HCEC 1CT (cell line): ENCODE results near the gene SSBP2.

Experiments
- DNase-seq: peaks from one replicate; pipeline ENCODE4 v3.0.0-alpha.2; 2017

Gene SSBP2

DNA sequence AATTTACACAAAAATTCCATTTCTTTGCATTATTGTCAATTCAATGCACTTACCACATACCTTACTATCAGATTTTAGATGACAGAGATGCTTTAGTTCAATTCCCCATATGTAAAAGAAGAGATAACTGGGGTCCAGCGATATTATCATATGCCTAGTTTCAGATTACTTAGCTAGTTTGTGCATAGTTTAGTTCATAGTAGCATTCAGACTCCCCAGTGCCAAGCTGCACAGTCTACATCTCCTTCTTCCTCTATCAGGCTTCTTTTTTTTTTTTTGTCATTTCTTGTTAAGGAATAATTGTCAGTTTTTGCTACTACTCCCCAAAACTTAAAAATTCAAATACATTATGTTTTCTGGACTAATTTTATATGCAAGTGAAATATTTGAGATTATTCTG is 175.0 kb downstream of the SSBP2 start:
- DNase-seq = no peak

- DNase-seq = no peak
Measured at GRCh38 chr5:81572201-81572600, 178.7 kb downstream of the SSBP2 start.

DNA sequence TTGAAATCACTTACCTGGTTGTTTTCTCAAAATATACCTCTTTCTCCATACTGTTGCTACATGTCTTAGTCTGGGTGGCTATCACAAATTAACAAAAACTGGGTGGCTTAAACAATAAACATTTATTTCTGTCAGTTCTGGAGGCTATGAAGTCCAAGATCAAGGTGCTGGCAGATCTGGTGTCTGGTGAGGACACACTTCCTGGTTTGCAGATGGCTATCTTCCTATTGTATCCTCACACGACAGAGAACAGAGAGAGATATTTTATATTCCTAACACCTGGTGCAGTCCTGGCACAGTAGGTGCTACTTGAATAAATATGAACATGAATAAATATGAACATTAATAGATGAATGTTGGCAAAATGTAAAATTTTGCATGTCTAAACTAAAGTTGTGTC is 192.7 kb downstream of the SSBP2 start:
- no peak for DNase-seq

DNA sequence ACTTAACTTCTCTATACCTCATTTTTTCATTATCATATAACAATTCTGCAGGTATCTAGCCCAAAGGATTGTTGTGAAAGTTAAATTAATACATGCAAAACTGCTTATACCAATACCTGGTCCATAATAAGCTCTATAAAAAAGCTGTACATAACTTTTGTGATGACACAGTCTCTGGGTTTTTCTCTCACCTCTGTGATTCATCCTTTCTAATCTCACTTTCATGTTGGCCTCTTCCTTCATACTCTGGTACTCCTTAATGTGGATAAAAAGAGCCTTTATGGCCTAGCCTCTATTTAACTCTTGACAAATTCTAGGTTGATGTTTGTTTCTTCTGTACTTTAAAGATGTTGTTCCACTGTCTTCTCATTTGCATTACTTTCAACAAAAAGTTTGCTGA is 194.1 kb downstream of the SSBP2 start:
- DNase-seq = no peak

DNA sequence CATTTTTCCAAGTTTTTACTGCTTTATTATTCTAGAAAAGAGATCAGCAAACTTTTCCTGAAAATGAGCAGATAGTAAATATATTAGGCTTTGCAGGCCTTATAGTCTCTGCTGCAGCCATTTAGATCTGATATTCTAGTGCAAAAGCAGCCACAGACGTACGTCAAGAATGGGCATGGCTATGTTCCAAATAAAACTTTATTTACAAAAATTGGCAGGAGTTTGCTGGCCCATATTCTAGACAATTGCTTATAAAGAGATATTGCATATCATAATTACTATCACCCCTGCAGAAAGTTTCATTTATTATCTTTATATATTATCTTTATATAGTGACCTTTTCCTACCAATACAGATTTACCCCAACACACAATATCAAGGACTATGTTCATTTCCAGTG is 195.0 kb downstream of the SSBP2 start:
- DNase-seq = no peak

DNA sequence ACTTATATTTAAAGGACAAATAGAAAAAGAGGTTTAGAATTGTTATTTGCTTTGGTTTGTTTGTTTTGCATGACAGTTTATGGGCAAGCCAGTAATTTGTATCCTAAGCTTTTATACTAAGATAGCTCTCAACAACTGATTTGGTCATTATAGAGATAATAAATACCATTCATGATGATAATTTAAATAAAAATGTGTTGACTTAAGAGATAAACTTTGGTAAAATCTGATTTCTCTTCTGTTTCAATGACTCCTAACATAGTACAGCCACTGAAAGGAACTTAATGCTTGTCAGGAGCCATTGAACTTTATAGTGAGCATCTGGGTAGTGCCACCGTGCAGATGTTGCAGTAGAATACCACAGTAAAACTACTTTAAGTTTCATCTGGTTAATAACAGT is 196.2 kb downstream of the SSBP2 start:
- no peak for DNase-seq

- no peak for DNase-seq
Measured at GRCh38 chr5:81553567-81554212, 197.2 kb downstream of the SSBP2 start.

- DNase-seq = no peak
Measured at GRCh38 chr5:81552852-81553566, 197.9 kb downstream of the SSBP2 start.

DNA sequence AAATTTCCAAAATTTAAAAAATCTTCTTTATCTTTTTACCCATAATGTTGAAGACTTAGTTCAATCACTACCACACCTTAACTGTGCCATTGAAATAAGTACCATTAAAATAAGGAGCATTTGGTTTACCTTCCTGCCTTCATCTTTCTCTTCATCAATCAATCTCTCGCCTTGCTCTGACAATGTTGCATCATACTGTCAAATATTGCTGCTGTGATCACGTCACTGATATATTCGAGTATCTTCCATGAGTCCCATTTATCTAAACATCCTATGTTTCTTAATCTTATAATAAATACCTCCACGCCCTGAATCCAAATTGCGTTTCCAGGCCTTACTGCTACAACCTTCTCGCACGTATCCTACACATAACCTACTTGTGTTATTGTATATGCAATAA is 201.8 kb downstream of the SSBP2 start:
- DNase-seq = no peak

DNA sequence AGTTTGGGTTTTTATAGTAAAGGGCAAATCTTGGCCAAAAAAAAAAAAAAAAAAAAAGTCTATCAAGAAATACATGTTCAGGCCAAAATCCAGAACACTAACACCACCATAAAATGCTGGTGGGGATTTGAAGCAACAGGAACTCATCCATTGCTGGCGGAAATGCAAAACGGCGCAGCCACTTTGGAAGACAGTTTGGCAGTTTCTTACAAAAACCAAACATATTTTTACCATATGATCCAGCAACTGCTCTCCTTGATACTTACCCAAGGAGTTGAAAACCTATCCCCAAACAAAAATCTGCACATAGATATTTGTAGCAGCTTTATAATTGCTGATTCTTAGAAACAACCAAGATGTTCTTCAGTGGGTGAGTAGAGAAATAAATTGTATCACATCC is 203.9 kb downstream of the SSBP2 start:
- no peak for DNase-seq

- no peak for DNase-seq
Measured at GRCh38 chr5:81545911-81546310, 205.0 kb downstream of the SSBP2 start.

- DNase-seq = no peak
Measured at GRCh38 chr5:81544351-81545018, 206.4 kb downstream of the SSBP2 start.

- no peak for DNase-seq
Measured at GRCh38 chr5:81542242-81542641, 208.7 kb downstream of the SSBP2 start.

DNA sequence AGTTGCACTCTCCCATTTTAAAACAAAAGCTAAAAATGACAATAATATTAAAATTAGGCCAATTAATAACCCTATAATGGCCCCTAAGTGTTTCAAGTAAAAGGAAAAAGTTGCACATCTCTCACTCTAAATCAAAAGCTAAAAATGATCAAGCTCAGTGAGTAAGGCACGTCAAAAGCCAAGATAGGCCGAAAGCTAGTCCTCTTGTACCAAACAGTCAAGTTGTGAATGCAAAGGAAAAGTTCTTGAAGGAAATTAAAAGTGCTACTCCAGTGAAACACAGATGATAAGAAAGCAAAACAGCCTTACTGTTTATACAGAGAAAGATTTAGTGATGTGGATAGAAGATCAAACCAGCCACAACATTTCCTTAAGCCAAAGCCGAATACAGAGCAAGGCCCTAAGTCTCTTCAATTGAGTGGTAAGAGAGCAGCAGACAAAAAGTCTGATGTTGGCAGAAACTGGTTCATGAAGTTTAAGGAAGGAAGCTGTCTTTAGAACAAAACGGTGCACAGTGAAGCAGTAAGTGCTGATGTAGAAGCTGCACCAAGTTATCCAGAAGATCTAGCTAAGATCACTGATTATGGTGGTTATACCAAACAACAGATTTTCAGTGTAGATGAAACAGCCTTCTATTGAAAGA is 212.9 kb downstream of the SSBP2 start:
- DNase-seq = no peak

DNA sequence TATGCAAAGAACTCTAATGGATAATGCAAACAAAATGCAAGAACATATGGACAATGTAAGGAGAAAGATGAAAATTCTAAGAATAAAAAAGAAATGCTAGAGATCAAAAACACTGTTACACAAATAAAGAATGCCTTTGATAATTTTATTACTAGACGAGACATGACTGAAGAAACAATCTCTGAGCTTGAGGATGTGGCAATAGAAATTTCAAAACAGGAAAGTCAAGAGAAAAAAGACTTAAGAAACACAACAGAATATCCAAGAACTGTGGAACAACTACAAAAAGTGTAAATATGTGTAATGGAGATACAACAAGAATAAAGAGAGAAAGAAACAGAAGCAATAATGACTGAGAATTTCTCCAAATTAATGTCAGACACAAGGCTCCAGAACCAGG is 216.5 kb downstream of the SSBP2 start:
- no peak for DNase-seq

DNA sequence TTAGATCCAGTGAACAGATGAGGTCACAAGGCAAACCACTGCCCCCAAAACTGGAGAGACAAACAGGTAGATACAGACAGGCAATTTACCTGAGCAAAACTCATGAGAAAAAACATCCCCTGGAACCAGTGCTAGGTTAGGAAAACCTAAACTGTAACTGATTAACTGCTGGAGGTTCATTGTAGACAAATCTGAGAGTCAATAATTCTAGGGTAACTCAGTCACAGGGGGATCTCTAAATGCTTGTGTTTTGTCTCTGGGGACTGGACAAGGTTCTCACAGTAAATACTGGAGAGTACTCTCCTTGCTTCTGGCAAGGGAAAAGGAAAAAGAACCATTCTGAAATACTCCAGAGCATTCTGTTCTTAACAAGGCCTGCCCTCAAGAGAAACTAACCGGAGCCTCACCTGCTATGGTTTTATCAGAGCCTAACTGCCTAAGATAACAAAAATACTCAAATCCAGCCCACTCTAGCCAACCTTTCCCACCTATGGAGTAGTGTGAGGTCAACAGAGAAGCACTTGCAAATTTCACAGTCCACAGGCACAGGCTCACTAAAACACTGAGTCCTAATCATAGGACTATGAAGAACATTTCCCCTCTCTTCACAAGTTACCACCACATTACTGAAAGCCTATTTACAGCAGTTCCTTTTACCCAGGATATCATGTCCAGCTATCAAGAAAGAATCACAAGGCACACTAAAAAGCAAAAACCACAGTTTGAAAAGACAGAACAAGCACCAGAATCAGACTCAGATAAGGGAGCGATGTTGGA is 217.1 kb downstream of the SSBP2 start:
- DNase-seq = no peak

DNA sequence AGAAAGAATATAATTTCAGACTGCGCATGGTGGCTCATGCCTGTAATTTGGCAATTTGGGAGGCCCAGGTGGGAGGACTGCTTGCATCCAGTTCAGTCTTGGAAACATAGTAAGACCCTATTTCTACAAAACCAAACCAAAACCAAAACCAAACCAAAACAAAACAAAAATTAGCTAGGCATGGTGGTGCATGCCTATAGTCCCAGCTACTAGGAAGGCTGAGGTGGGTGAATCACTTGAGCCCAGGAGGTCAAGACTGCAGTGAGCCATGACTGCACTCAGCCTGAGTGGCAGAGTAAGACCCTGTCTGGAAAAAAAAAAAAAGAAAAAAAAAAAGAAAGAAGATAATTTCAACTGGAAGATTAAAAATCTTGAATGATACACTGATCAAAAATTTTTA is 220.0 kb downstream of the SSBP2 start:
- no peak for DNase-seq

- peak; percentile 77 for DNase-seq
Measured at GRCh38 chr5:81525690-81526089, 225.2 kb downstream of the SSBP2 start.

GRCh38 chr5:81524015-81524414 is 226.9 kb downstream of the SSBP2 start:
- no peak for DNase-seq

- DNase-seq = no peak
Measured at GRCh38 chr5:81522571-81522970, 228.3 kb downstream of the SSBP2 start.

DNA sequence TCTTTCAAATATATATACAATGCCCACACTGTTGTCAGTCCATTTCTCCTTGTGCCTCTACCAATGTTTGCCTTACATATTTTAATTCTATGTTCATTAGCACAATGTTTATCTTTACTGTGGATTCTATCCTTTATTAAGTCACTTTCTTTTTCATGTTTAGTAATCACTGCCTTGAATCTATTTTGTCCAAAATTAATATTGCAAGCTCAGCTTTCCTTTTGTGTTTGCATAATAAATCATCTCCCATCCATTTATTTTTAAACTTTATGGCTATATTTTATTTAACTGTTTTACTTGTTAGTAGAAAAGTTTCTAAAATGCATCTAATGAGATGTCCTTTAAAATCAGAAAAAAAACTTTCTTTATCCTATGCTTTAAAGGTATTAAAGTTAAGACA is 230.1 kb downstream of the SSBP2 start:
- DNase-seq = no peak

GRCh38 chr5:81519217-81519905 is 231.5 kb downstream of the SSBP2 start:
- no peak for DNase-seq
